Fibroblast of mammary gland (primary cell): ENCODE results near the gene CTXND1.

Experiments used
- DNase-seq: peaks from one replicate; pipeline ENCODE4 v3.0.0-alpha.2; 2010; ENCODE audit warnings: low read depth
- H3K4me3 ChIP-seq: 2 replicates; pipeline ENCODE4 v1.5.1; 2011; ENCODE audit warnings: low read depth, mild to moderate bottlenecking, low read length, moderate library complexity; ENCODE audit not compliant: control insufficient read depth
- TF ChIP-seq, protein P1 (sequence below): conservative IDR thresholded peaks from 2 replicates; pipeline ENCODE4 v1.5.1; 2011; ENCODE audit warnings: low read depth, low read length, inconsistent platforms; ENCODE audit not compliant: control insufficient read depth, insufficient read depth

CTXND1 gene

DNA sequence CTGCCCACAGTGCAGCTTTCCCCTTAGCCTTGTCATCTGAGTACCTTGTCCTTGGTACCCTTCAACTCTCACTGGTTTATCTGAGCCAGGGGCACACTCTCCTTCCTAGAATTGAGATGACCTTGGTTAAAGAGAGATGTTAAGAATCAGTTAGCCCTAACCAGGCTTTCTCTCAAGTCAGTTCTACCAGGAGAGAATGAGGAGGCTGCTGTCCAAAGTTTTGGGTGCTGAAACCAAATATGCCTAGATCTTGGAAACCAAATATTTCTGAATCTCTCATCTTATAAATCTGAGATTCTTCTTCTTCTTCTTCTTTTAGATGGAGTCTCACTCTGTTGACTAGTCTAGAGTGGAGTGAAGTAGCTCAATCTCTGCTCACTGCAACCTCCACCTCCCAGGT is 12.0 kb upstream of the CTXND1 start:
- no peak overlapping the region for H3K4me3 ChIP-seq
- peak; percentile 22 for DNase-seq
- TF ChIP-seq, protein P1, sequence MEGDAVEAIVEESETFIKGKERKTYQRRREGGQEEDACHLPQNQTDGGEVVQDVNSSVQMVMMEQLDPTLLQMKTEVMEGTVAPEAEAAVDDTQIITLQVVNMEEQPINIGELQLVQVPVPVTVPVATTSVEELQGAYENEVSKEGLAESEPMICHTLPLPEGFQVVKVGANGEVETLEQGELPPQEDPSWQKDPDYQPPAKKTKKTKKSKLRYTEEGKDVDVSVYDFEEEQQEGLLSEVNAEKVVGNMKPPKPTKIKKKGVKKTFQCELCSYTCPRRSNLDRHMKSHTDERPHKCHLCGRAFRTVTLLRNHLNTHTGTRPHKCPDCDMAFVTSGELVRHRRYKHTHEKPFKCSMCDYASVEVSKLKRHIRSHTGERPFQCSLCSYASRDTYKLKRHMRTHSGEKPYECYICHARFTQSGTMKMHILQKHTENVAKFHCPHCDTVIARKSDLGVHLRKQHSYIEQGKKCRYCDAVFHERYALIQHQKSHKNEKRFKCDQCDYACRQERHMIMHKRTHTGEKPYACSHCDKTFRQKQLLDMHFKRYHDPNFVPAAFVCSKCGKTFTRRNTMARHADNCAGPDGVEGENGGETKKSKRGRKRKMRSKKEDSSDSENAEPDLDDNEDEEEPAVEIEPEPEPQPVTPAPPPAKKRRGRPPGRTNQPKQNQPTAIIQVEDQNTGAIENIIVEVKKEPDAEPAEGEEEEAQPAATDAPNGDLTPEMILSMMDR: no peak

DNA sequence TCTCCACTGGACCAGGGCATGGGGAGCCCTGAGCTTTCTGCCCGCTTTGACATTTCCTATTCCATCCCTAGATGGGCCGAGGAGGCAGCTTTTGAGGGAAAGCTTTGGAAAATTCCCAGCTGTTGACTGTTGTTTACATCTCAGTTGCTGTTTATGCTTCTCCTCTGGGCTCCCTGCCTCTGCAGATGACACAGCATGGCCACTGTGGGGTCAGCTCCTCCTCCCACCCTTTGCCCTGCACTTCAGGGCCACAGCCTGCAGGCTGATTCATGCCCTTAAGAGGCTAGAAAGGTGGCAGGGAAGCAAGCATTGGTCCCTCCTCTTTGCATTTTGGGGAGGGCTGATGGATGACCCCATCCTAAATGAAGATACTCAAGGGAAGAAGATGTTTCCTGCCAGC is 8.5 kb upstream of the CTXND1 start:
- TF ChIP-seq, protein P1: no peak
- H3K4me3 ChIP-seq: no peak overlapping the region
- DNase-seq: no peak

DNA sequence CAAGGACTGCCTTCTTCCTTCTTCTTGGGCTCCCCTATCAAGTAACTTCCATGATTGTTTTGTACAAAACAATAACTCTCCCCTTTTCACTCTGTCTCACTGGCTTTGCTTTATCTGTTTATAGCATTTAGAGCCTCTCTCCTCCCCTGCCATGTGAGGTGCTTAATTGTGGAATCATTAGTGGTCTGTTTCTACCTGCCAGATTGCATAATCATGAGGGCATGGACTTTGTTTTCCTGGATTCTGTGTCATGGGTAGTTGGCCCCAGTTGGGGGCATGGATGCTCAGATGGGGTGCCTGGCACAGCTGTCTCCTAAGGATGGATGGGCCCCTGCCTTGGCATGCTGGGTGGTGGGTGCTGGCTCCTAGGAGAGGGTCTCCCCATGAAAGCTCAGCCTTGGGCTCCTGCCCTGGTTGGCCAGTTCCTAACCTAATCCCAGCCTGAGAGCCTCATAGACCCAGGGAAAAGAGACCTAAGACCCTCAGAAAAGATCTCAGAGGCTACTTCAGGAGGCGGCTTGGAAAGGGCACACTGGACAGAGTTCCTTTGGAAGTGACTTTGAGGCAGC is 8.0 kb upstream of the CTXND1 start:
- TF ChIP-seq, protein P1: no peak

DNA sequence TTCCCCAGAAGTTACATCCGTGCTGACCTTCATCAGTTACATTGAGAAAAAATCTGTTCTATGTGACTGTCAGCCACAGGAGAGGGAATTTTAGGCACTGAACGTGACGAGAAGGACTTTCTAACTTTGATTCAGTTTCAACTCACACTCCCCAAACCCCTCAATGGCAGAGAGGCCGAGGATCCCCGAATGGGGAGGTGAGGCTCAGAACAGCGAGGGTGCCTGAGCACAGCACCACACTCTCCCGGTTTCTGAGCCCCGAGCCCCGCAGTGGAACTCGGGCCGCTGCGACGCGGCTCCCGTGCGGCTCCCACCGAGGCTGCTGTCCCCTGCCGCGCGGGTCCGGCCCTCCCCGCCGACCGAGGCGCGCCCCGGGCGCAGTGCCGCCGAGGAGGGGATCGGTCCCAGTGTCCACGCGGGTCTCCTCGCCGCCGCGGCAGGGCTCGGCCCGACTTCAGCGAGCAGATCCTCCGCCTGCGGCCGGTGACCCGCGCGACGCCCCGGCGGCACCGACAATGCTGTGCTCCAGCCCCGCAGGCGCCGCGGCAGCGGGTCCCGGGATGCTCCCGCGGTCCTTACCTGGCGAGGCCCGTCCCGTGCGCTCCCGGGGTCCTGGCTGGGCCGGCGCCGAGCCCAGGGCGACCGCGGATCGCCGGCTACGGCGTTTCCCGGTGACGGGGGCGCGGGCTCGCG is 439 bp downstream of the CTXND1 start:
- TF ChIP-seq, protein P1: no peak
- no peak for DNase-seq
- no peak overlapping the region for H3K4me3 ChIP-seq

More for the DNA sequence above, 8.0 kb upstream of the CTXND1 start:
- no peak overlapping the region for H3K4me3 ChIP-seq
- no peak for DNase-seq

DNA sequence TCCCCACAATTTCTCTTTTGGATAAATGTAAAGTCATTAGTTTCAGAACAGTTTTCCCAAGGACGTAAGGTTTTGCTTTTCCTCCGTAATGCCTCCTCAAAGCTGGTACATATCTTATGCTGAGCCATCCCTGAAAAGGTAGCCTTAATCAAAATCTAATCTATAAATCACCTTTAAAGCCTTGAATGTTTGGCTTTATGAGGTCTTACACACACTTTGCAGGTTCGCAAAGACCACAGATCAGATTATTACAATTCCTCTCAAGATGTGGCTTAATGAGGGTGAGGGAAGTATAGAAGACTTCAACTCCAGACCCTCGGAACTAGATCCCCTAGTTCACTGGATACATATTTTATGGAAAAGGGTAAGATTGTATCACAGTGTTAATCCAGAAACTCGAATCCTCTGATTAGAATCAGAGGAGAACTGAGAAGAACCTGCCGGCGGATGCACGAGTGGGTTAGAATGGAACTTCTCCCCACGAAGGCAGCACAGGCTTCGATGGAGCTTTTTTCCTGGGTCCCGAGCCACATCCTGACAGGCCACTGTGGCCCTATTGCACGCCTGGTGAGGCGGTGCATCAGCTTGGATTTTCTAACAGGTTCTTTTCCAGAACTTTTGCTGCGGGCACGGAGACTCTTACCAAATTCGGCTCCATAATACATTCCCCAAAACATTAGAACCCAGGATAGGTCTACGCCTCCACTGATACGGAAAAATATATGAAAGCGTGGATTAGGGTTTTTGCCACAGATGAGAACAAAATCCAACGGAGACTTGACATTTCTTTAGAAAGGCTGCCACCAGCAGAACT is 1.2 kb downstream of the CTXND1 start:
- DNase-seq: no peak
- TF ChIP-seq, protein P1: no peak
- no peak overlapping the region for H3K4me3 ChIP-seq

DNA sequence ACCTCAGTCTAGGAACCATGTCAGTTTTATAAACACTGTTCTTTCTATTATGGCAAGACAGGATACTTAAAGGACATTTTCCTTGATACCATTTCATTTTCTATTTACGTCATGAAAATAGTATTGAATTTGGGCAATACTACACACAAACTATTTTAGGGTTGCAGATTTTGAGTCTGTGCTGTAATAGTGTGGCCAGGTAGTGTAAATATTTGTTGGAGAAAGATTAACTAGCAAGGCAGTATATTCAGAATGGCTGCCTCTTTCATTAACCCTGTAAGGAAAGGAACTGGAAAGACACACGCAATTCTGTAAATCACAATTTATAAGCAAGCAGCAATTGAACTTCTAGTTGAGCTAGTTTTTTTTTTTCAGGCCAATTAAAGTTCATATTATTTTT is 2.0 kb downstream of the CTXND1 start:
- no peak for DNase-seq
- TF ChIP-seq, protein P1: no peak
- H3K4me3 ChIP-seq: no peak overlapping the region
